Measurements from ENCODE around the gene CROCC2. TPM values are rescaled to one million over a fixed set of nuclear protein-coding genes. Genes with fewer than 3 reads are reported as not detected.

CROCC2 gene
- polyA plus RNA-seq, 1 of the 3 experiments (the other 2 are of a cell fraction): not detected

DNA sequence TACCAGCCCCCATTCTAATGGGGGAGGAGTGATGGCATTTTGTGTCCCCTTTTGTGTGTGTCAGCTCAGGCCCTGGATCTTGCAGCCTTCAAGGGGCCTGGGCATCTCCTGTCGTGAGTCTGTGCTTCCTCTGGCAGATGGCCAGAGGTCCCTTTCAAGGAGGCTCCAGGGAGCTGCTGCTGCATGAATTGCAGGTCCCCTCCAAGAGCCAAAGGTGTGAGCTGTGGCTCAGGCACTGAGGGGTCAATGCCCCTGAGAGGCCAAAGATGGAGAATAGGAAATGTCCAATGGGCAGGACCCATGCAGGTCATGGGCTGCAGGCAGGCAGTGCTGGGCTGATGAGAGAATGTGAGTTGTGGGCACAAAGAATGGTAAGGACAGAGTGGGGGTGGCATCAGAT lies 20.6 kb upstream of the CROCC2 start:
- Histone ChIP-seq H3K4me2 (no peak overlapping the region), H2AFZ (ENCODE audit: low read depth) (no peak overlapping the region), H3K27ac (ENCODE audit: low read depth in 2 of 2, low read length in 1 of 2) (no peak overlapping the region), H3F3A (replicated peaks; ENCODE audit: insufficient read depth) (no peaks in the 10 kb centered on the region), H3K79me2 (ENCODE audit: insufficient read depth) (no peaks in the 10 kb centered on the region), H4K20me1 (ENCODE audit: insufficient read depth) (no peaks in the 10 kb centered on the region), H3K9me3 (no peaks in the 10 kb centered on the region), H3K9ac (no peak overlapping the region), H3K4me3 (ENCODE audit: low read depth in 2 of 2, low read length in 1 of 2) (no peak overlapping the region), H3K4me1 (ENCODE audit: control insufficient read depth in 1 of 2, insufficient read depth in 2 of 2, low read depth in 1 of 2, low read length in 1 of 2) (no peaks in the 10 kb centered on the region; a peak in 1 of 4 replicates), H3K9me2 (no peaks in the 10 kb centered on the region), H3K36me3 (replicated peaks in 1 of 2; ENCODE audit: control insufficient read depth in 1 of 2, insufficient read depth in 2 of 2, low read length in 1 of 2) (no peaks in the 10 kb centered on the region), H3K27me3 (ENCODE audit: insufficient read depth) (no peaks in the 10 kb centered on the region)
- TF ChIP-seq EZH2phosphoT487 (IDR thresholded peaks at IDR 0.05; ENCODE audit: borderline replicate concordance, low read depth) (no peak), CHD2 (IDR thresholded peaks at IDR 0.05; ENCODE audit: low read length, partially characterized antibody) (no peak), ELF1 (IDR thresholded peaks at IDR 0.05) (no peak), MXI1 (IDR thresholded peaks at IDR 0.05; ENCODE audit: low read depth, low read length) (no peak), NRF1 (IDR thresholded peaks at IDR 0.05; ENCODE audit: low read depth, low read length) (no peak), GABPA (IDR thresholded peaks at IDR 0.05; ENCODE audit: low read depth) (no peak), RFX5 (IDR thresholded peaks at IDR 0.05; ENCODE audit: low read length) (no peak), GATA2 (CRISPR knock-in tag; IDR thresholded peaks at IDR 0.05) (no peak), CTCF (IDR thresholded peaks at IDR 0.05) (no peak), RAD21 (IDR thresholded peaks at IDR 0.05; ENCODE audit: low read length) (no peak), TCF12 (IDR thresholded peaks at IDR 0.05) (no peak), USF2 (IDR thresholded peaks at IDR 0.05; ENCODE audit: borderline replicate concordance, low read depth, low read length) (no peak), ZBTB33 (IDR thresholded peaks at IDR 0.05; ENCODE audit: borderline replicate concordance, low read depth) (no peak)
- TF ChIP-seq, protein P1, sequence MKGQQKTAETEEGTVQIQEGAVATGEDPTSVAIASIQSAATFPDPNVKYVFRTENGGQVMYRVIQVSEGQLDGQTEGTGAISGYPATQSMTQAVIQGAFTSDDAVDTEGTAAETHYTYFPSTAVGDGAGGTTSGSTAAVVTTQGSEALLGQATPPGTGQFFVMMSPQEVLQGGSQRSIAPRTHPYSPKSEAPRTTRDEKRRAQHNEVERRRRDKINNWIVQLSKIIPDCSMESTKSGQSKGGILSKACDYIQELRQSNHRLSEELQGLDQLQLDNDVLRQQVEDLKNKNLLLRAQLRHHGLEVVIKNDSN (IDR thresholded peaks at IDR 0.05; ENCODE audit: borderline replicate concordance, low read depth): no peak
- WGBS (ENCODE audit: low lambda C conversion rate): no CpG with 5 or more reads among the region's 1 CpG
- CTCF ChIA-PET: no interaction called here
- POLR2A ChIA-PET: no interaction called here
- DNase-seq: no peak
